Stimulated activated memory B cell treated with anti-CD40 and anti-IgM and Interleukin-4, amounts not matched to agents 10 μg/mL and 1 μg/mL and 100 μg/mL, for 72 hours (primary cell): Measurements from ENCODE around the gene EGFR.

Experiments used
- ATAC-seq: fragments of 150-1000 bp; cut with Tn5 transposase; 2 replicates; pipeline ENCODE4 v1.10.0; 2021
- H3K27ac Mint-ChIP-seq: one replicate; pipeline ENCODE4 v1.8.0; 2022; ENCODE audit warnings: mild to moderate bottlenecking, mixed read lengths
- H3K27me3 Mint-ChIP-seq: one replicate; pipeline ENCODE4 v1.8.0; 2022; ENCODE audit warnings: mixed read lengths
- H3K36me3 Mint-ChIP-seq: one replicate; pipeline ENCODE4 v1.8.0; 2022; ENCODE audit warnings: mixed read lengths
- H3K4me1 Mint-ChIP-seq: one replicate; pipeline ENCODE4 v1.8.0; 2022; ENCODE audit warnings: mixed read lengths
- H3K4me3 Mint-ChIP-seq: one replicate; pipeline ENCODE4 v1.8.0; 2022; ENCODE audit warnings: mild to moderate bottlenecking, moderate library complexity, mixed read lengths
- H3K9me3 Mint-ChIP-seq: one replicate; pipeline ENCODE4 v1.8.0; 2022; ENCODE audit warnings: mixed read lengths

The EGFR gene

DNA sequence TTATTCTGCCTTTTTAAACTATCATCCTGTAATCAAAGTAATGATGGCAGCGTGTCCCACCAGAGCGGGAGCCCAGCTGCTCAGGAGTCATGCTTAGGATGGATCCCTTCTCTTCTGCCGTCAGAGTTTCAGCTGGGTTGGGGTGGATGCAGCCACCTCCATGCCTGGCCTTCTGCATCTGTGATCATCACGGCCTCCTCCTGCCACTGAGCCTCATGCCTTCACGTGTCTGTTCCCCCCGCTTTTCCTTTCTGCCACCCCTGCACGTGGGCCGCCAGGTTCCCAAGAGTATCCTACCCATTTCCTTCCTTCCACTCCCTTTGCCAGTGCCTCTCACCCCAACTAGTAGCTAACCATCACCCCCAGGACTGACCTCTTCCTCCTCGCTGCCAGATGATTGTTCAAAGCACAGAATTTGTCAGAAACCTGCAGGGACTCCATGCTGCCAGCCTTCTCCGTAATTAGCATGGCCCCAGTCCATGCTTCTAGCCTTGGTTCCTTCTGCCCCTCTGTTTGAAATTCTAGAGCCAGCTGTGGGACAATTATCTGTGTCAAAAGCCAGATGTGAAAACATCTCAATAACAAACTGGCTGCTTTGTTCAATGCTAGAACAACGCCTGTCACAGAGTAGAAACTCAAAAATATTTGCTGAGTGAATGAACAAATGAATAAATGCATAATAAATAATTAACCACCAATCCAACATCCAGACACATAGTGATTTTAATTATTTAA lies 151.7 kb downstream of the EGFR start:
- Mint-ChIP-seq H3K27me3 (peaks cover 9% of the 10 kb centered on the region), H3K9me3 (peaks cover 13% of the 10 kb centered on the region), H3K4me3 (no peak overlapping the region), H3K27ac (no peak overlapping the region), H3K4me1 (no peaks in the 10 kb centered on the region), H3K36me3 (no peaks in the 10 kb centered on the region)
- ATAC-seq, result no peak

DNA sequence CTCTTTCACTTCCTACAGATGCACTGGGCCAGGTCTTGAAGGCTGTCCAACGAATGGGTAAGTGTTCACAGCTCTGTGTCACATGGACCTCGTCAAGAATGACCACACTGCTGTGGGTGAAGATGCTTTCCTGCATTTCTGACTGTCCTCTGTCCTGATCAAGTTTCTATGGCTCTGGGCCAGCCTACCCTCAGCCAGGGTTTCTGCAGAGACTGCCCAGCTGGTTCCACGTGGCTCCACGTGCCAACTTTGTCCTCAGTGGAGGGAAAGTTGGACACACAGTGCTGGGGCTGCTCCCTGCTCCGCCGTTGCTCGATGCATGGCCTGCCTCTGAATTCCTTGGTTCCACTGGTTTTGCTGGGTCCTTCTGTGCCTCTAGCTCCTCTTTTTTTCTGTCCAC lies 152.3 kb downstream of the EGFR start:
- no peak overlapping the region for H3K4me3 Mint-ChIP-seq
- H3K4me1 Mint-ChIP-seq, result no peaks in the 10 kb centered on the region
- ATAC-seq, result no peak
- H3K9me3 Mint-ChIP-seq, result peaks cover 13% of the 10 kb centered on the region
- H3K27me3 Mint-ChIP-seq, result peaks cover 9% of the 10 kb centered on the region
- no peak overlapping the region for H3K27ac Mint-ChIP-seq
- no peaks in the 10 kb centered on the region for H3K36me3 Mint-ChIP-seq

GRCh38 chr7:55172161-55172560 lies 153.3 kb downstream of the EGFR start:
- no peak overlapping the region for H3K27ac Mint-ChIP-seq
- H3K4me3 Mint-ChIP-seq, result no peak overlapping the region
- H3K27me3 Mint-ChIP-seq, result peaks cover 9% of the 10 kb centered on the region
- H3K36me3 Mint-ChIP-seq, result no peaks in the 10 kb centered on the region
- H3K9me3 Mint-ChIP-seq, result peaks cover 4% of the 10 kb centered on the region
- ATAC-seq, result no peak
- H3K4me1 Mint-ChIP-seq, result no peaks in the 10 kb centered on the region

DNA sequence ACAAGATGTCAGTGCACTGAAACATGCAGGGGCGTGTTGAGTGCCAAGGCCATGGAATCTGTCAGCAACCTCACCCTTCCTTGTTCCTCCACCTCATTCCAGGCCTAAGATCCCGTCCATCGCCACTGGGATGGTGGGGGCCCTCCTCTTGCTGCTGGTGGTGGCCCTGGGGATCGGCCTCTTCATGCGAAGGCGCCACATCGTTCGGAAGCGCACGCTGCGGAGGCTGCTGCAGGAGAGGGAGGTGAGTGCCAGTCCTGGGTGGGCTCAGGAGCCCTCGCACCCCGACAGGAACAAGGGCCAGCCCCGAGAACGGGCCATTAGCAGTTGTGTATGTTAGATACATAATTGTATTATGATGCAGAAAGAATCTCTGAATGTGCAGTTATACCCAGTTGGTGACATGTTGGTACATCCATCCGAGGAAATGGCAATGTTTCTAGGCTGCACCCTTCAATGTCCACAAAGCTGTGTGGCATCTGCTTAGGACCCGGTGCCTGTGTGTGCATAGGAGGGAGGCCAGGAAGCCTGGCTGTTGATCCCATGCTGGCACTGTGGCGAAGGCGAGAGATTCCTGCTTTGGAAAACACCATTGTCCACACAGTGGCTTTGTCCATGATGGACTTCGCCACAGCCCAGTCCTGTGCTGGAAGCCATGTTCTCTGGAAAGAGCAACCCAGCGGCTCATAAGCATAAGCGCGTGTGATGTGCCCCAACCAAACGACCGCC lies 154.2 kb downstream of the EGFR start:
- H3K9me3 Mint-ChIP-seq, result no peaks in the 10 kb centered on the region
- no peaks in the 10 kb centered on the region for H3K4me1 Mint-ChIP-seq
- ATAC-seq, result no peak
- no peak overlapping the region for H3K27ac Mint-ChIP-seq
- H3K36me3 Mint-ChIP-seq, result no peaks in the 10 kb centered on the region
- H3K27me3 Mint-ChIP-seq, result peaks cover 9% of the 10 kb centered on the region
- no peak overlapping the region for H3K4me3 Mint-ChIP-seq

DNA sequence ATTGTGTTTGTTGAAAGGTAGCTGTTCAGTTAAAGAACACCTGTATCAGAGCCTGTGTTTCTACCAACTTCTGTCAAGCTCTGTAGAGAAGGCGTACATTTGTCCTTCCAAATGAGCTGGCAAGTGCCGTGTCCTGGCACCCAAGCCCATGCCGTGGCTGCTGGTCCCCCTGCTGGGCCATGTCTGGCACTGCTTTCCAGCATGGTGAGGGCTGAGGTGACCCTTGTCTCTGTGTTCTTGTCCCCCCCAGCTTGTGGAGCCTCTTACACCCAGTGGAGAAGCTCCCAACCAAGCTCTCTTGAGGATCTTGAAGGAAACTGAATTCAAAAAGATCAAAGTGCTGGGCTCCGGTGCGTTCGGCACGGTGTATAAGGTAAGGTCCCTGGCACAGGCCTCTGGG lies 154.9 kb downstream of the EGFR start:
- Mint-ChIP-seq H3K9me3 (no peaks in the 10 kb centered on the region), H3K4me1 (no peaks in the 10 kb centered on the region), H3K4me3 (no peak overlapping the region), H3K36me3 (no peaks in the 10 kb centered on the region), H3K27ac (no peak overlapping the region), H3K27me3 (peaks cover 9% of the 10 kb centered on the region)
- no peak for ATAC-seq

DNA sequence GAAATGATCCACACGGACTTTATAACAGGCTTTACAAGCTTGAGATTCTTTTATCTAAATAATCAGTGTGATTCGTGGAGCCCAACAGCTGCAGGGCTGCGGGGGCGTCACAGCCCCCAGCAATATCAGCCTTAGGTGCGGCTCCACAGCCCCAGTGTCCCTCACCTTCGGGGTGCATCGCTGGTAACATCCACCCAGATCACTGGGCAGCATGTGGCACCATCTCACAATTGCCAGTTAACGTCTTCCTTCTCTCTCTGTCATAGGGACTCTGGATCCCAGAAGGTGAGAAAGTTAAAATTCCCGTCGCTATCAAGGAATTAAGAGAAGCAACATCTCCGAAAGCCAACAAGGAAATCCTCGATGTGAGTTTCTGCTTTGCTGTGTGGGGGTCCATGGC lies 155.6 kb downstream of the EGFR start:
- H3K36me3 Mint-ChIP-seq, result no peaks in the 10 kb centered on the region
- H3K4me1 Mint-ChIP-seq, result no peaks in the 10 kb centered on the region
- no peak overlapping the region for H3K4me3 Mint-ChIP-seq
- no peak overlapping the region for H3K27ac Mint-ChIP-seq
- peaks cover 9% of the 10 kb centered on the region for H3K27me3 Mint-ChIP-seq
- H3K9me3 Mint-ChIP-seq, result no peaks in the 10 kb centered on the region
- ATAC-seq, result no peak

GRCh38 chr7:55174856-55175255 lies 156.0 kb downstream of the EGFR start:
- no peaks in the 10 kb centered on the region for H3K4me1 Mint-ChIP-seq
- H3K36me3 Mint-ChIP-seq, result no peaks in the 10 kb centered on the region
- peaks cover 9% of the 10 kb centered on the region for H3K27me3 Mint-ChIP-seq
- no peaks in the 10 kb centered on the region for H3K9me3 Mint-ChIP-seq
- no peak overlapping the region for H3K27ac Mint-ChIP-seq
- H3K4me3 Mint-ChIP-seq, result no peak overlapping the region
- no peak for ATAC-seq

GRCh38 chr7:55177068-55177530 lies 158.3 kb downstream of the EGFR start:
- Mint-ChIP-seq H3K4me3 (no peak overlapping the region), H3K27me3 (peaks cover 14% of the 10 kb centered on the region), H3K9me3 (no peaks in the 10 kb centered on the region), H3K4me1 (no peaks in the 10 kb centered on the region), H3K36me3 (no peaks in the 10 kb centered on the region), H3K27ac (no peak overlapping the region)
- ATAC-seq, result no peak

DNA sequence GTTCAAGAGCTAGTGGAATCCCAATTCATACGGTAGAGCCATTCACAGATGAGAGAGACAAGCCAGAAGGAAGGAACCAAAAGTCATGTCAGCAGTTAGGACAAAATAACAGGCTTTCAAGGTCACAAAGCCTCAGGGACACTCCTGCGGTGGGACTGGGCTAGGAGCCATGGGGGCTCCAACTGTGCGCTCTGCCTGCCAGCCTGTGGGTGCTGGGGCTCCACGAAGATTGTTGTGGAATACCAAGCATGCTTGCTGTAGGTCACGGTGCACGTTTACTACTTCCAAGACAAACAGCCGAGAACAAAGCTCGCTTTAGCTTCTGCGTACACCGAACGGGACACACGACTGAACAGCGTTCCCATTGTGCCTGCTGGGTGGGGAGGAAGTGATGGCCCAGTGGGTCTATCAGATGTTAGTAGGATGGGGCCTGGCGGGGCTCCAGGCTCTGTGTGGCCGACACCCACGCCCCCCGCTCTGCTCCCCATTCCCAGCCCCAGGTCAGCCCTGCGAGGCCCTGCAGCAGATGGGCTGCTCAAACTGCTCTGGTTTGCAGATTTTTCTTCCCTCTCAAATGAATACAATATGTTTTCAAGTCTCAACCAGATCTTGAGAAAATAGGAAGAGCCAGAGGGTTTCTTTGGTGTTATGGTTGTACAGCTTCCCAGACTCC lies 158.9 kb downstream of the EGFR start:
- peaks cover 14% of the 10 kb centered on the region for H3K27me3 Mint-ChIP-seq
- ATAC-seq, result no peak
- H3K4me3 Mint-ChIP-seq, result no peak overlapping the region
- H3K36me3 Mint-ChIP-seq, result no peaks in the 10 kb centered on the region
- no peaks in the 10 kb centered on the region for H3K9me3 Mint-ChIP-seq
- no peak overlapping the region for H3K27ac Mint-ChIP-seq
- no peaks in the 10 kb centered on the region for H3K4me1 Mint-ChIP-seq

- Mint-ChIP-seq H3K9me3 (no peaks in the 10 kb centered on the region), H3K4me1 (no peaks in the 10 kb centered on the region), H3K4me3 (no peak overlapping the region), H3K36me3 (no peaks in the 10 kb centered on the region), H3K27me3 (peaks cover 14% of the 10 kb centered on the region), H3K27ac (no peak overlapping the region)
- no peak for ATAC-seq
These were observed 159.6 kb downstream of the EGFR start for GRCh38 chr7:55178292-55178862.

DNA sequence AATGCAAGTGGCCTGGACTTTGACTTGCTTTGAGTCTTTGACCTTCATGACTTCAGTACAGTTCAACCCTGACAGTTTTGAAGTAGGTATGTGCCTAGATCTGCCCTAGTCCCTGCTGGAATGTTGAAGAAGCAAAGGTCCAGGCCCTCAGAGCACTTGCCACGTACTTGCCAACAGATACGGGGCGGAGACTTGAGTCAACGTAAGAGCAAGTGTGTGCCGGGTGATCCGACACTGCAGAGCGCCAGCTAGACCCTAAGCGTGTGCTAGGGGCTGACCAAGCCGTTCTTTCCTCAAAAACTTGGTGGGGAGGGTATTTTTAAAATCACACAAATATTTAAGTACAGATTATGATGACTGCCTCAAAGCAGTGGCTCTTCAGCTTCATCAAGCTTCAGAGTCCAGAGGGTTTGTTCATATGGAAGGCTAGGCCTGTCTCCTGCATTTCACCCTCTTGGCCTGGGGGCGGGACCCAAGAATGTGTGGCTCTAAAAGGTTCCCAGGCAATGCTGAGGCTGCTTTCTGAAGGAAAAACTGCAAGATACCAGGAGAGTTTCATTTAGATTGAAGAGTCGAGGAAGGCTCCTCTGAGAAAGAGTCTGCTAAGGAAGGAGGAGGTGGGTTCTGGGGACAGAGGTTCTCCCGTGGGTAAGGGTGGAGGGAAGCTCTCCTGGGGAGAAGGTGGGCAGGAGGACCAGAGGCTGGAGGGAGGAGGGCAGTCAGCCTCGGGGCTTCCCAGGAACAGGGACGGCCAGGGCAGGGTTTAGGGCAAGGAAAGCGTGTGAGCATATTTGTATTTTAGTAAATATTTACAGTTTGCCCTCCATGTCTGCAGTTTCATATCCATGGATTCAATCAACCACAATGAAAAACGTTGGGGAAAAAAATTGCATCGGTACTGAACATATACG lies 160.3 kb downstream of the EGFR start:
- H3K4me1 Mint-ChIP-seq, result no peaks in the 10 kb centered on the region
- H3K4me3 Mint-ChIP-seq, result no peak overlapping the region
- no peaks in the 10 kb centered on the region for H3K36me3 Mint-ChIP-seq
- peaks cover 14% of the 10 kb centered on the region for H3K27me3 Mint-ChIP-seq
- ATAC-seq, result no peak
- H3K9me3 Mint-ChIP-seq, result no peaks in the 10 kb centered on the region
- H3K27ac Mint-ChIP-seq, result no peak overlapping the region

GRCh38 chr7:55179931-55180682 lies 161.3 kb downstream of the EGFR start:
- H3K9me3 Mint-ChIP-seq, result no peaks in the 10 kb centered on the region
- no peak overlapping the region for H3K27ac Mint-ChIP-seq
- no peaks in the 10 kb centered on the region for H3K36me3 Mint-ChIP-seq
- H3K27me3 Mint-ChIP-seq, result peaks cover 14% of the 10 kb centered on the region
- no peak for ATAC-seq
- H3K4me1 Mint-ChIP-seq, result no peaks in the 10 kb centered on the region
- H3K4me3 Mint-ChIP-seq, result no peak overlapping the region

DNA sequence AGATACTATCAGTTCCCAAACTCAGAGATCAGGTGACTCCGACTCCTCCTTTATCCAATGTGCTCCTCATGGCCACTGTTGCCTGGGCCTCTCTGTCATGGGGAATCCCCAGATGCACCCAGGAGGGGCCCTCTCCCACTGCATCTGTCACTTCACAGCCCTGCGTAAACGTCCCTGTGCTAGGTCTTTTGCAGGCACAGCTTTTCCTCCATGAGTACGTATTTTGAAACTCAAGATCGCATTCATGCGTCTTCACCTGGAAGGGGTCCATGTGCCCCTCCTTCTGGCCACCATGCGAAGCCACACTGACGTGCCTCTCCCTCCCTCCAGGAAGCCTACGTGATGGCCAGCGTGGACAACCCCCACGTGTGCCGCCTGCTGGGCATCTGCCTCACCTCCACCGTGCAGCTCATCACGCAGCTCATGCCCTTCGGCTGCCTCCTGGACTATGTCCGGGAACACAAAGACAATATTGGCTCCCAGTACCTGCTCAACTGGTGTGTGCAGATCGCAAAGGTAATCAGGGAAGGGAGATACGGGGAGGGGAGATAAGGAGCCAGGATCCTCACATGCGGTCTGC lies 162.2 kb downstream of the EGFR start:
- no peaks in the 10 kb centered on the region for H3K36me3 Mint-ChIP-seq
- no peak overlapping the region for H3K27ac Mint-ChIP-seq
- ATAC-seq, result no peak
- no peak overlapping the region for H3K4me3 Mint-ChIP-seq
- no peaks in the 10 kb centered on the region for H3K9me3 Mint-ChIP-seq
- no peaks in the 10 kb centered on the region for H3K4me1 Mint-ChIP-seq
- H3K27me3 Mint-ChIP-seq, result peaks cover 14% of the 10 kb centered on the region

DNA sequence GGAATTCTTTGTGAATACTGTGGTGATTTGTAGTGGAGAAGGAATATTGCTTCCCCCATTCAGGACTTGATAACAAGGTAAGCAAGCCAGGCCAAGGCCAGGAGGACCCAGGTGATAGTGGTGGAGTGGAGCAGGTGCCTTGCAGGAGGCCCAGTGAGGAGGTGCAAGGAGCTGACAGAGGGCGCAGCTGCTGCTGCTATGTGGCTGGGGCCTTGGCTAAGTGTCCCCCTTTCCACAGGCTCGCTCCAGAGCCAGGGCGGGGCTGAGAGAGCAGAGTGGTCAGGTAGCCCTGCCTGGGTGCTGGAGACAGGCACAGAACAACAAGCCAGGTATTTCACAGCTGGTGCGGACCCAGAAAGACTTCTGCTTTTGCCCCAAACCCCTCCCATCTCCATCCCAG lies 162.9 kb downstream of the EGFR start:
- no peak overlapping the region for H3K4me3 Mint-ChIP-seq
- no peak for ATAC-seq
- H3K9me3 Mint-ChIP-seq, result no peaks in the 10 kb centered on the region
- peaks cover 19% of the 10 kb centered on the region for H3K27me3 Mint-ChIP-seq
- no peaks in the 10 kb centered on the region for H3K4me1 Mint-ChIP-seq
- H3K27ac Mint-ChIP-seq, result no peak overlapping the region
- no peaks in the 10 kb centered on the region for H3K36me3 Mint-ChIP-seq
